Jurkat, Clone E6-1 (cell line): ENCODE measurements around the gene P2RY14.

Experiments used
- DNase-seq: peaks from one replicate; pipeline ENCODE4 v3.0.0-alpha.2; 2011; ENCODE audit warnings: low read depth, low spot score
- H3K4me3 ChIP-seq: 2 replicates; pipeline ENCODE4 v1.5.1; 2011; ENCODE audit warnings: mild to moderate bottlenecking, low read length, control low read depth, moderate library complexity

P2RY14 gene

GRCh38 chr3:151226825-151227224 is 51.5 kb downstream of the P2RY14 start:
- no peak overlapping the region for H3K4me3 ChIP-seq
- no peak for DNase-seq

- no peak for DNase-seq
- H3K4me3 ChIP-seq = no peak overlapping the region
Measured at GRCh38 chr3:151226088-151226563, 52.2 kb downstream of the P2RY14 start.

- no peak for DNase-seq
- H3K4me3 ChIP-seq = no peak overlapping the region
Measured at GRCh38 chr3:151225040-151225975, 53.0 kb downstream of the P2RY14 start.

- H3K4me3 ChIP-seq = no peak overlapping the region
- no peak for DNase-seq
Measured at GRCh38 chr3:151224268-151224866, 54.0 kb downstream of the P2RY14 start.

- no peak for DNase-seq
- H3K4me3 ChIP-seq = no peak overlapping the region
Measured at GRCh38 chr3:151219056-151219455, 59.3 kb downstream of the P2RY14 start.

GRCh38 chr3:151218136-151218535 is 60.2 kb downstream of the P2RY14 start:
- no peak overlapping the region for H3K4me3 ChIP-seq
- DNase-seq = no peak

GRCh38 chr3:151216641-151217607 is 61.4 kb downstream of the P2RY14 start:
- H3K4me3 ChIP-seq = no peak overlapping the region
- DNase-seq = no peak

- H3K4me3 ChIP-seq = no peak overlapping the region
- DNase-seq = no peak
Measured at GRCh38 chr3:151214459-151214858, 63.9 kb downstream of the P2RY14 start.

- H3K4me3 ChIP-seq = no peak overlapping the region
- no peak for DNase-seq
Measured at GRCh38 chr3:151213881-151214280, 64.5 kb downstream of the P2RY14 start.

GRCh38 chr3:151213151-151213550 is 65.2 kb downstream of the P2RY14 start:
- H3K4me3 ChIP-seq = no peak overlapping the region
- DNase-seq = no peak

- H3K4me3 ChIP-seq = no peak overlapping the region
- no peak for DNase-seq
Measured at GRCh38 chr3:151210676-151211381, 67.5 kb downstream of the P2RY14 start.

- H3K4me3 ChIP-seq = no peak overlapping the region
- DNase-seq = no peak
Measured at GRCh38 chr3:151209654-151210053, 68.7 kb downstream of the P2RY14 start.

GRCh38 chr3:151206201-151206600 is 72.1 kb downstream of the P2RY14 start:
- no peak overlapping the region for H3K4me3 ChIP-seq

GRCh38 chr3:151205482-151205881 is 72.9 kb downstream of the P2RY14 start:
- DNase-seq = no peak
- no peak overlapping the region for H3K4me3 ChIP-seq

More at GRCh38 chr3:151206201-151206600, 72.1 kb downstream of the P2RY14 start:
- no peak for DNase-seq

- no peak overlapping the region for H3K4me3 ChIP-seq
- no peak for DNase-seq
Measured at GRCh38 chr3:151204530-151205402, 73.6 kb downstream of the P2RY14 start.

- peak; percentile 86 for DNase-seq
- H3K4me3 ChIP-seq = no peak within 1 kb of the TSS
Measured at GRCh38 chr3:151203051-151203420, 75.3 kb downstream of the P2RY14 start, which contains the start of gene GPR171. TSS of gene GPR171 (minus strand) at chr3:151203216. CDS start at chr3:151199386, 3,830 bp downstream.

- no peak for DNase-seq
- no peak overlapping the region for H3K4me3 ChIP-seq
Measured at GRCh38 chr3:151201051-151201730, 77.2 kb downstream of the P2RY14 start.
